ENCODE measurements around the gene APP. TPM values are rescaled to one million over a fixed set of nuclear protein-coding genes. Genes with fewer than 3 reads are reported as not detected.
A peak's percentile ranks its signal among the peaks of the same experiment; 100 is the strongest.

Gene APP
- total RNA-seq, 1 donor from 2014 or later, result 141 TPM

- Histone ChIP-seq H3K36me3 (ENCODE audit: control insufficient read depth in 3 of 3, insufficient read depth in 3 of 3, low read length in 3 of 3) (no peaks in the 10 kb centered on the region), H3K9me3 (ENCODE audit: control insufficient read depth in 3 of 3, low read length in 3 of 3) (no peaks in the 10 kb centered on the region), H3K9ac (ENCODE audit: low read depth in 1 of 3, low read length in 3 of 3) (no peak overlapping the region), H3K27me3 (ENCODE audit: control insufficient read depth in 3 of 3, insufficient read depth in 3 of 3, low read length in 3 of 3) (no peaks in the 10 kb centered on the region), H3K27ac (ENCODE audit: low read depth, low read length) (peak overlapping the region; percentile 44), H3K4me1 (ENCODE audit: control insufficient read depth in 3 of 3, insufficient read depth in 3 of 3, low read length in 3 of 3) (peaks cover 0 to 4% (median 0%) of the 10 kb centered on the region in 3 donors), H3K4me3 (ENCODE audit: low read length in 3 of 3) (no peak overlapping the region)
Measured at GRCh38 chr21:25964015-25964414, 206.6 kb downstream of the APP start.

GRCh38 chr21:25963181-25963580 is 207.4 kb downstream of the APP start:
- H3K36me3 ChIP-seq (ENCODE audit: control insufficient read depth in 3 of 3, insufficient read depth in 3 of 3, low read length in 3 of 3), result no peaks in the 10 kb centered on the region
- peak overlapping the region; percentile 44 for H3K27ac ChIP-seq (ENCODE audit: low read depth, low read length)
- H3K4me1 ChIP-seq (ENCODE audit: control insufficient read depth in 3 of 3, insufficient read depth in 3 of 3, low read length in 3 of 3), result peaks cover 0 to 4% (median 0%) of the 10 kb centered on the region in 3 donors
- H3K9ac ChIP-seq (ENCODE audit: low read depth in 1 of 3, low read length in 3 of 3), result no peak overlapping the region
- H3K9me3 ChIP-seq (ENCODE audit: control insufficient read depth in 3 of 3, low read length in 3 of 3), result no peaks in the 10 kb centered on the region
- no peak overlapping the region for H3K4me3 ChIP-seq (ENCODE audit: low read length in 3 of 3)
- no peaks in the 10 kb centered on the region for H3K27me3 ChIP-seq (ENCODE audit: control insufficient read depth in 3 of 3, insufficient read depth in 3 of 3, low read length in 3 of 3)

- Histone ChIP-seq H3K9ac (ENCODE audit: low read depth in 1 of 3, low read length in 3 of 3) (no peak overlapping the region), H3K4me3 (ENCODE audit: low read length in 3 of 3) (no peak overlapping the region), H3K36me3 (ENCODE audit: control insufficient read depth in 3 of 3, insufficient read depth in 3 of 3, low read length in 3 of 3) (no peaks in the 10 kb centered on the region), H3K27ac (ENCODE audit: low read depth, low read length) (no peak overlapping the region), H3K9me3 (ENCODE audit: control insufficient read depth in 3 of 3, low read length in 3 of 3) (no peaks in the 10 kb centered on the region), H3K4me1 (ENCODE audit: control insufficient read depth in 3 of 3, insufficient read depth in 3 of 3, low read length in 3 of 3) (peaks cover 0 to 4% (median 0%) of the 10 kb centered on the region in 3 donors), H3K27me3 (ENCODE audit: control insufficient read depth in 3 of 3, insufficient read depth in 3 of 3, low read length in 3 of 3) (no peaks in the 10 kb centered on the region)
Measured at GRCh38 chr21:25961042-25961441, 209.5 kb downstream of the APP start.

- no peak overlapping the region for H3K4me3 ChIP-seq (ENCODE audit: low read length in 3 of 3)
- H3K9me3 ChIP-seq (ENCODE audit: control insufficient read depth in 3 of 3, low read length in 3 of 3), result no peaks in the 10 kb centered on the region
- H3K9ac ChIP-seq (ENCODE audit: low read depth in 1 of 3, low read length in 3 of 3), result no peak overlapping the region
- no peaks in the 10 kb centered on the region for H3K36me3 ChIP-seq (ENCODE audit: control insufficient read depth in 3 of 3, insufficient read depth in 3 of 3, low read length in 3 of 3)
- H3K27ac ChIP-seq (ENCODE audit: low read depth, low read length), result no peak overlapping the region
- no peaks in the 10 kb centered on the region for H3K27me3 ChIP-seq (ENCODE audit: control insufficient read depth in 3 of 3, insufficient read depth in 3 of 3, low read length in 3 of 3)
- H3K4me1 ChIP-seq (ENCODE audit: control insufficient read depth in 3 of 3, insufficient read depth in 3 of 3, low read length in 3 of 3), result peaks cover 0 to 4% (median 0%) of the 10 kb centered on the region in 3 donors
Measured at GRCh38 chr21:25960402-25960801, 210.2 kb downstream of the APP start.

GRCh38 chr21:25959799-25960198 is 210.8 kb downstream of the APP start:
- no peak overlapping the region for H3K27ac ChIP-seq (ENCODE audit: low read depth, low read length)
- H3K4me1 ChIP-seq (ENCODE audit: control insufficient read depth in 3 of 3, insufficient read depth in 3 of 3, low read length in 3 of 3), result peaks cover 0 to 4% (median 0%) of the 10 kb centered on the region in 3 donors
- no peaks in the 10 kb centered on the region for H3K27me3 ChIP-seq (ENCODE audit: control insufficient read depth in 3 of 3, insufficient read depth in 3 of 3, low read length in 3 of 3)
- no peak overlapping the region for H3K9ac ChIP-seq (ENCODE audit: low read depth in 1 of 3, low read length in 3 of 3)
- H3K36me3 ChIP-seq (ENCODE audit: control insufficient read depth in 3 of 3, insufficient read depth in 3 of 3, low read length in 3 of 3), result no peaks in the 10 kb centered on the region
- no peaks in the 10 kb centered on the region for H3K9me3 ChIP-seq (ENCODE audit: control insufficient read depth in 3 of 3, low read length in 3 of 3)
- H3K4me3 ChIP-seq (ENCODE audit: low read length in 3 of 3), result no peak overlapping the region

- Histone ChIP-seq H3K4me1 (ENCODE audit: control insufficient read depth in 3 of 3, insufficient read depth in 3 of 3, low read length in 3 of 3) (no peaks in the 10 kb centered on the region), H3K9ac (ENCODE audit: low read depth in 1 of 3, low read length in 3 of 3) (no peak overlapping the region), H3K36me3 (ENCODE audit: control insufficient read depth in 3 of 3, insufficient read depth in 3 of 3, low read length in 3 of 3) (peaks cover 0 to 4% (median 0%) of the 10 kb centered on the region in 3 donors), H3K9me3 (ENCODE audit: control insufficient read depth in 3 of 3, low read length in 3 of 3) (no peaks in the 10 kb centered on the region), H3K27ac (ENCODE audit: low read depth, low read length) (no peak overlapping the region), H3K4me3 (ENCODE audit: low read length in 3 of 3) (no peak overlapping the region), H3K27me3 (ENCODE audit: control insufficient read depth in 3 of 3, insufficient read depth in 3 of 3, low read length in 3 of 3) (no peaks in the 10 kb centered on the region)
Measured at GRCh38 chr21:25956993-25957714, 213.4 kb downstream of the APP start.

- no peak overlapping the region for H3K9ac ChIP-seq (ENCODE audit: low read depth in 1 of 3, low read length in 3 of 3)
- peaks cover 0 to 4% (median 3%) of the 10 kb centered on the region in 3 donors for H3K36me3 ChIP-seq (ENCODE audit: control insufficient read depth in 3 of 3, insufficient read depth in 3 of 3, low read length in 3 of 3)
Measured at GRCh38 chr21:25955646-25956045, 214.9 kb downstream of the APP start.

GRCh38 chr21:25953659-25954058 is 216.9 kb downstream of the APP start:
- Histone ChIP-seq H3K36me3 (ENCODE audit: control insufficient read depth in 3 of 3, insufficient read depth in 3 of 3, low read length in 3 of 3) (peaks cover 0 to 4% (median 3%) of the 10 kb centered on the region in 3 donors), H3K27ac (ENCODE audit: low read depth, low read length) (no peak overlapping the region), H3K9me3 (ENCODE audit: control insufficient read depth in 3 of 3, low read length in 3 of 3) (no peaks in the 10 kb centered on the region), H3K4me1 (ENCODE audit: control insufficient read depth in 3 of 3, insufficient read depth in 3 of 3, low read length in 3 of 3) (no peaks in the 10 kb centered on the region), H3K4me3 (ENCODE audit: low read length in 3 of 3) (no peak overlapping the region), H3K27me3 (ENCODE audit: control insufficient read depth in 3 of 3, insufficient read depth in 3 of 3, low read length in 3 of 3) (no peaks in the 10 kb centered on the region), H3K9ac (ENCODE audit: low read depth in 1 of 3, low read length in 3 of 3) (no peak overlapping the region)

More at GRCh38 chr21:25955646-25956045, 214.9 kb downstream of the APP start:
- H3K27me3 ChIP-seq (ENCODE audit: control insufficient read depth in 3 of 3, insufficient read depth in 3 of 3, low read length in 3 of 3), result no peaks in the 10 kb centered on the region
- H3K9me3 ChIP-seq (ENCODE audit: control insufficient read depth in 3 of 3, low read length in 3 of 3), result no peaks in the 10 kb centered on the region
- H3K4me1 ChIP-seq (ENCODE audit: control insufficient read depth in 3 of 3, insufficient read depth in 3 of 3, low read length in 3 of 3), result no peaks in the 10 kb centered on the region
- H3K4me3 ChIP-seq (ENCODE audit: low read length in 3 of 3), result no peak overlapping the region
- H3K27ac ChIP-seq (ENCODE audit: low read depth, low read length), result no peak overlapping the region

- Histone ChIP-seq H3K9ac (ENCODE audit: low read depth in 1 of 3, low read length in 3 of 3) (no peak overlapping the region), H3K27me3 (ENCODE audit: control insufficient read depth in 3 of 3, insufficient read depth in 3 of 3, low read length in 3 of 3) (no peaks in the 10 kb centered on the region), H3K27ac (ENCODE audit: low read depth, low read length) (no peak overlapping the region), H3K4me1 (ENCODE audit: control insufficient read depth in 3 of 3, insufficient read depth in 3 of 3, low read length in 3 of 3) (no peaks in the 10 kb centered on the region), H3K9me3 (ENCODE audit: control insufficient read depth in 3 of 3, low read length in 3 of 3) (no peaks in the 10 kb centered on the region), H3K36me3 (ENCODE audit: control insufficient read depth in 3 of 3, insufficient read depth in 3 of 3, low read length in 3 of 3) (peaks cover 0 to 4% (median 3%) of the 10 kb centered on the region in 3 donors), H3K4me3 (ENCODE audit: low read length in 3 of 3) (no peak overlapping the region)
Measured at GRCh38 chr21:25953196-25953595, 217.4 kb downstream of the APP start.

- Histone ChIP-seq H3K36me3 (ENCODE audit: control insufficient read depth in 3 of 3, insufficient read depth in 3 of 3, low read length in 3 of 3) (peaks cover 0 to 4% (median 3%) of the 10 kb centered on the region in 3 donors), H3K9me3 (ENCODE audit: control insufficient read depth in 3 of 3, low read length in 3 of 3) (no peaks in the 10 kb centered on the region), H3K4me1 (ENCODE audit: control insufficient read depth in 3 of 3, insufficient read depth in 3 of 3, low read length in 3 of 3) (no peaks in the 10 kb centered on the region), H3K27me3 (ENCODE audit: control insufficient read depth in 3 of 3, insufficient read depth in 3 of 3, low read length in 3 of 3) (no peaks in the 10 kb centered on the region), H3K27ac (ENCODE audit: low read depth, low read length) (no peak overlapping the region), H3K9ac (ENCODE audit: low read depth in 1 of 3, low read length in 3 of 3) (no peak overlapping the region), H3K4me3 (ENCODE audit: low read length in 3 of 3) (no peak overlapping the region)
Measured at GRCh38 chr21:25952306-25952705, 218.3 kb downstream of the APP start.

All from skeletal muscle tissue (tissue), 4 donors.